Measurements from ENCODE around the gene BDH1. TPM values are rescaled to one million over a fixed set of nuclear protein-coding genes. Genes with fewer than 3 reads are reported as not detected.
"Not testable (repeated sequence)": the region's sequence is repeated elsewhere in the genome, so short reads cannot be mapped to it uniquely, and the experiment has no call there.

BDH1 gene
- total RNA-seq, 1 experiment from 2014 or later: 38.6 TPM

- H3K4me1 Mint-ChIP-seq (ENCODE audit: insufficient read depth, unreplicated experiment): no peaks in the 10 kb centered on the region
- CTCF ChIA-PET: interaction anchor here (0.6 to 2.5 kb wide), 3 partner anchors 21 to 1207 kb away, joined by 3 to 12 read pairs (median 6); no protein-coding TSS in a partner anchor
- no peaks in the 10 kb centered on the region for H3K36me3 Mint-ChIP-seq (ENCODE audit: insufficient read depth, unreplicated experiment)
- BruUV-seq (replicated peaks): no TSS peak
- no peak overlapping the region for H3K4me3 Mint-ChIP-seq (ENCODE audit: unreplicated experiment)
- H3K27me3 Mint-ChIP-seq (ENCODE audit: insufficient read depth, unreplicated experiment): no peaks in the 10 kb centered on the region
- DNase-seq (ENCODE audit: unreplicated experiment): no peak
- POLR2A ChIA-PET: no interaction called here
- peaks cover 25% of the 10 kb centered on the region for H3K9me3 Mint-ChIP-seq (ENCODE audit: unreplicated experiment)
- no peak for TF ChIP-seq CTCF (IDR thresholded peaks at IDR 0.05; ENCODE audit: unreplicated experiment)
- intact Hi-C loops (cut with micrococcal nuclease): no loop called here
- H3K27ac Mint-ChIP-seq (ENCODE audit: low read depth, unreplicated experiment): no peak overlapping the region
These were observed 21.8 kb upstream of the BDH1 start for GRCh38 chr3:197577366-197578074.

GRCh38 chr3:197576838-197577237, 21.1 kb upstream of the BDH1 start:
- no peak overlapping the region for H3K4me3 Mint-ChIP-seq (ENCODE audit: unreplicated experiment)
- TF ChIP-seq CTCF (IDR thresholded peaks at IDR 0.05; ENCODE audit: unreplicated experiment): no peak
- H3K27me3 Mint-ChIP-seq (ENCODE audit: insufficient read depth, unreplicated experiment): no peaks in the 10 kb centered on the region
- no peaks in the 10 kb centered on the region for H3K36me3 Mint-ChIP-seq (ENCODE audit: insufficient read depth, unreplicated experiment)
- ChIA-PET CTCF (interaction anchor here (2.5 kb wide), 1 partner anchor 23 kb away, joined by 12 read pairs; no protein-coding TSS in a partner anchor), POLR2A (no interaction called here)
- no peak overlapping the region for H3K27ac Mint-ChIP-seq (ENCODE audit: low read depth, unreplicated experiment)
- BruUV-seq (replicated peaks): no TSS peak
- peaks cover 25% of the 10 kb centered on the region for H3K9me3 Mint-ChIP-seq (ENCODE audit: unreplicated experiment)
- intact Hi-C loops (cut with micrococcal nuclease): no loop called here
- DNase-seq (ENCODE audit: unreplicated experiment): no peak
- no peaks in the 10 kb centered on the region for H3K4me1 Mint-ChIP-seq (ENCODE audit: insufficient read depth, unreplicated experiment)

- no peak overlapping the region for H3K4me3 Mint-ChIP-seq (ENCODE audit: unreplicated experiment)
These were observed 19.6 kb upstream of the BDH1 start for GRCh38 chr3:197575362-197575761.

GRCh38 chr3:197574396-197574991, 18.7 kb upstream of the BDH1 start:
- intact Hi-C loops (cut with micrococcal nuclease); H3K36me3 Mint-ChIP-seq (ENCODE audit: insufficient read depth, unreplicated experiment); DNase-seq (ENCODE audit: unreplicated experiment); H3K4me1 Mint-ChIP-seq (ENCODE audit: insufficient read depth, unreplicated experiment); H3K4me3 Mint-ChIP-seq (ENCODE audit: unreplicated experiment); H3K27ac Mint-ChIP-seq (ENCODE audit: low read depth, unreplicated experiment); BruUV-seq (replicated peaks); H3K27me3 Mint-ChIP-seq (ENCODE audit: insufficient read depth, unreplicated experiment): not testable (repeated sequence)
- H3K9me3 Mint-ChIP-seq (ENCODE audit: unreplicated experiment): peaks cover 20% of the 10 kb centered on the region
- POLR2A ChIA-PET: interaction anchor here (0.6 kb wide), 1 partner anchor 25 kb away, joined by 5 read pairs; no protein-coding TSS in a partner anchor
- CTCF ChIA-PET: interaction anchor here (1.2 kb wide), 1 partner anchor 25 kb away, joined by 4 read pairs; no protein-coding TSS in a partner anchor

More at GRCh38 chr3:197575362-197575761, 19.6 kb upstream of the BDH1 start:
- no peak for TF ChIP-seq CTCF (IDR thresholded peaks at IDR 0.05; ENCODE audit: unreplicated experiment)
- Mint-ChIP-seq H3K27ac (ENCODE audit: low read depth, unreplicated experiment) (no peak overlapping the region), H3K27me3 (ENCODE audit: insufficient read depth, unreplicated experiment) (no peaks in the 10 kb centered on the region), H3K9me3 (ENCODE audit: unreplicated experiment) (peaks cover 28% of the 10 kb centered on the region), H3K36me3 (ENCODE audit: insufficient read depth, unreplicated experiment) (no peaks in the 10 kb centered on the region), H3K4me1 (ENCODE audit: insufficient read depth, unreplicated experiment) (no peaks in the 10 kb centered on the region)
- ChIA-PET POLR2A (no interaction called here), CTCF (no interaction called here)
- BruUV-seq (replicated peaks): no TSS peak
- intact Hi-C loops (cut with micrococcal nuclease): no loop called here
- DNase-seq (ENCODE audit: unreplicated experiment): peak; percentile 6
